ENCODE data around the gene SEMA5A.

SEMA5A gene

DNA sequence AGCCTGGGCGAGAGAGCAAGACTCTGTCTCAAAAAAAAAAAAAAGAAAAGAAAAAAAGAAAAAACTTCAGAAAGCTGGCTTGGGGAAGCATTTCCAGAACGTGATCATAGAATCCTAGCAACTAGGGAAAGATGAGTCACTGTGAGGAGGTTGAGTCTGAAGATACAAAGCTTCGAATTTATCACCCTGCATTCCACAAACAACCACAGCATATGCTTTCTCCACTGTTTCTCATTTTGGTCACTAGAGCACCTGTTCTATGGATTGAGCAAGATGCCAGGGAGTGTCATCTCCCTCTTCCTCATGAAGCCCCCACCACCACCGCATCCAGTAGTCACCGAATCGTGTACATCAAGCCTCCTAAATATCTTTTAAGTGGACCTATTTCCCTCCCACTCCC is 37.9 kb downstream of the SEMA5A start:
- no peak for DNase-seq

DNA sequence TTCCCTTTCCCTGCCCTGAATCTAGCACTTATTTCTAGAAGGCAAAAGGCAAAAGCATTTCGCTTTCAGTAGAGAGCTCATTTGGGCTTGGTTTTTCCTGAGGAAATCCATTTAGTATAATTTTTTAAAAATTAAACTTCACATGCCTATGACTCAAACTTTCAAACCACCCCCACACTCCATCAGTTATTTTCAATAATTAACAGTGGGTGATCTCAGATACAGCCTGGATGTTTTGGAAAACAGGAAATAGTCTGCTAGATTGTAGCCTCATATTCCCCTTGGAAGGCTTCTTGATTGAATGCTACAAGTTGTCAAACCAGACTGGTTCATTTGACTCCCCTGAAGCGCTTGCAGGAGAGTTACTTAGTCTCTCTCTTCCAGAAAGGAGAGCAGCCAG is 40.6 kb downstream of the SEMA5A start:
- DNase-seq, result no peak

DNA sequence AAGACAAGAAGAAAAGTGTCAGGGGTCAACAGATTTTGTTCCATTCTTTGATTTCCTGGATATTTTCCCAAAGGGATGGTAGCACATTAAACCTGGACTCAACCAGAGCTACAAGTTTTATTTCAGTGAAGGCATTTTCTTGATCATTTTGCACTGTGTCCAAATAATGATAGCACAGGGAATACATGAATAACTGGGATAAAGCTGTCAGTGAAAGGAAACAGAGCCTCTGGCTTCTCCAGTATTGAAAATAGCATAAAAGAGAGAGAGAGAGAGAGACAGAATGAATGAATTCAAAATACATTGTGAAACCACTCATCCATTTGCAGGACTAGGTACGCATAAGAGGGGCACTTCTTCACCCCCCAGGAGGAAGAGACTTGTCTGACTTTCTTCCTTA is 43.0 kb downstream of the SEMA5A start:
- no peak for DNase-seq

DNA sequence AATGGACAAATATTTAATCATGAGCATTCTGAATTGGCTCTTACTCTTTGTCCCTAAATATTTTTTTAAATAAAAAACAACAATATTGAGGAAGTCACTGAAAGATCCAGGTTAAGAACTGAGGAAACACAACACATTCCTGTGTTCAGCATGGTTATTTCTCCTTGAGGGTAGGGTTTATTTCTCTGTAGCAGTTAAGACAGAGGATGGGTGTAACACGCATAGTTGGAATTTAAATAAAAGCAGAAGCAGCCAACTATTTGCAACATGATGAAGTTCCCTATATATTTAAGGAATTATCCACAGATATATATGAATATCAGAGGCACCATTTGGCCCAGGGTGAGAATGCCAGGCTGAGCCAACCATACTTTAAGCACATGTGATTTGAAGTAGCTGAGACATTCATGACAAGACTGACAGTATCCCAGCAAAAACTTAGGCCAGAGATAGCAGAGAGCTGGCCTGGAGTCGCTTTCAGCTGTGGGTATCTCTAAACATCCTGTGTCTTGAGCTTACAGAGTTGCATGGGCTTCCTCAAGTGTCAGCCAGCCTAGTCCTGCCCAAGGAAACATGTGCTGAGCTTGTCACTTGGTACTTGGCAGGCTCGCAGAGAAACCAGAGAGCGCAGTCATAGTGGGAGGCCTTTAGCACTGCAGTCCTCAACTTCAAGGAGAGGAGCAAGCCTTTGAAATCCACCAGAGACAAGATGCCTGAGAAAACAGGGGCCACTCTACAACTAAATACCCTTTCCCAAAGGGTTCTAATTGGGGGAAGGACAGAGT is 43.6 kb downstream of the SEMA5A start:
- no peak for DNase-seq

DNA sequence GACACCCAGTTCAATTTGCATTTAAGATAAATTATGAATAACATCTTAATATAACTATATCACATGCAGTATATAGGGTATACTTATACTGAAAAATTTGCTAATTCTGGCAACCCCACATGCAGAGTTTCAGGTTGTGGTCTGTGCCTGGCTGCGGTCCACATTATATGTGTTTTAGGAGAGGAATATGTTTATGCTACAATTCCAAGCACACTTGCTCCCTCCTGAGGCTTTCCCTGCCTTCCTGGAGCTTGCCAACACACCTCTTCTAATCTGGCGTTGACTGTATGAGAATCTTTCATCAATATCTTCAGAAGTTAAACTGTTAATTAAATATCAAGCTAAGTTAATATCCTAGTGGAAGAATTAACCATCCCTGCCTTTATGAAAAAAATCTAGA is 45.2 kb downstream of the SEMA5A start:
- no peak for DNase-seq

DNA sequence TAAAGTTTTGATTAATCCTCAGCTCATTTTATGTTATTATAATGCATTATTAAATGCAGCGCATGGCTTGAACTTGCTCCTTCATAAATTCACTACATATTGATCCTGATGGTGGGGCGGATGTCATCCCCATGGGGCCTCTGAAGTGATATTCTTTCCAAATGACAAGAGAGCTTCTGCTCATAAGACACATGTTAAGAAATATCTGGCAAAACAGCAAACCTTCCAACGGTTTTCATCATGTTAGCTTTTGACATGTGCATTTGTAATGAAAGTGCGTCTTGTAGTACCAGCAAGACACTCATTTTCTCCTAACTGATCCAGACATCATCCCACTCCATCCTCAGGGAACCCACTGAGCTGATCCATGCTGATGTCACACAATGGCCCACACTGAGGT is 45.7 kb downstream of the SEMA5A start:
- DNase-seq, result no peak

DNA sequence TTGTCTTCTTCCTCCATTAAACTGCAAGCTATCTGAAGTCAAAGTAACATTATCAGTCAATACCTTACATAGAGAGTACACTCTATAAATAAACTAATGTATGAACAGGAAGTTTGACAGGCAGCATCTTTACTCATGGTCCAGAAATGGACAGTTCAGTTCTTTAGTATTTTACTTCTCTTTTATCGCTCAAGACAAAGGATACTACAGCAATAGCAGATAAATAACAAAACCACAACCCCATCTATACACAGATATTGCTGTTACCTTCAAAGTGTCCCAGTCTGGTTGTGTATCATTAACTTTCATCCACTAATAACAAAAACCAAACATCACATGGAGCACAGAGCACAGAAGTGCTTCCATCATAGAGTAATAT is 46.4 kb downstream of the SEMA5A start:
- DNase-seq, result no peak

DNA sequence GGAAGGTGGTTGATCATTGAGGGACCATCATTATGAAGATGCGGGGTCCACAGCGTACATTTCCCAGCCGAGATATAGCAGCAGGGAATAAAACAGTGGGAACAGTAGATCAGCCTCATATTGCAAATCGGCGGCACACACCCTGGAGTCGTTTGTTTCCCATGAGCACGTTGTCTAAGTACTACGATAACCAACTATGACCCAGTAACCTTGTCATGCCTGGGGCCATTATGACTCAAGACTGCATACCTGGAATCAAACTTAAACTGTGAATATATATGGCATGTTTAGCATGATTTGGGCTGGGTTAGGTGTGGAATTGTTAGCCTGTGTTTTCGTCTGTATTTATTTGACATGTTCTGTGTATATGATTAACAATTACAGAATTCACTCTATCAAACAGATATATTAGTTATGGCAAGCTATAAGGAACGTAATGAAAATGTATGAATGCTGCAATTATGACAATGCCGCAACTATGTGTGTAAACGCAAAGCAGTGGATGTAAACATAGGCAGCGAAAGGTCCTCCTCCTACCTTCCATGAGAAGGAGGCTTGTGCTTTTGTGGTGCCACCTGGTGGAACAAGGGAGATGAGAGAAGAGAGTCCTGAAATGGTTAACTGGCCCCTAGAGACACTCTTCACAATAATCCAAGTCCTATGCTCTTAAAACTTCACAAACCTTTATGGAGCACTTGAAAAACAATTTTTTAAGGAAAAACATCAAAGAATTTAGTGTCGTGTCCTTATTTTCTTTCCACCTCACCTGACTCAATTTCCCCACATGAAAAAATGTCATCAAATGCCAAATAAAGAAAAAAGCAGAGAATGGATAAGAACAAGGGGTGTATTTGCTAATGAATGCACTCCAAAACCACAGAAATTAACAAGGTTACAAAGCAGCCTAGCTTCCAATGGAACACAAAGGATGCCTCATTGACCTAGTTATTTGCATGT is 47.1 kb downstream of the SEMA5A start:
- no peak for DNase-seq

DNA sequence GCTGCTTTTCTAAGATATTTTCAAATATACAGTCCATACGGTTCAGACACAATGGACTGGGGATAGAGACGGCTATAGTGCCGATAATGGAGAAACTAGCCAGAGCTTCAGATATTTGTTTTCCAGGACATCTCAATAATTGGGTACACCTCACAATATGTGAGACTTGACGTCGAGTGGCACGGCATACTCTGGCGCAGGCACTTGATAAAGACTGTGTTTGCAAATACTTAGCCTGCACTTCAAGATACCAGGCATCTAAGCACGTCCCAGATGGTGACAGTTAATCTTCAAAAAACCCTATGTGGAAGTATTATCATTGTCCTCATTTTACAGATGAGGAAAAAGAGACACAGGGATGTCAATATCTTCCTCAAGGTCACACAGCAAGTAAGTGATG is 48.5 kb downstream of the SEMA5A start:
- no peak for DNase-seq

DNA sequence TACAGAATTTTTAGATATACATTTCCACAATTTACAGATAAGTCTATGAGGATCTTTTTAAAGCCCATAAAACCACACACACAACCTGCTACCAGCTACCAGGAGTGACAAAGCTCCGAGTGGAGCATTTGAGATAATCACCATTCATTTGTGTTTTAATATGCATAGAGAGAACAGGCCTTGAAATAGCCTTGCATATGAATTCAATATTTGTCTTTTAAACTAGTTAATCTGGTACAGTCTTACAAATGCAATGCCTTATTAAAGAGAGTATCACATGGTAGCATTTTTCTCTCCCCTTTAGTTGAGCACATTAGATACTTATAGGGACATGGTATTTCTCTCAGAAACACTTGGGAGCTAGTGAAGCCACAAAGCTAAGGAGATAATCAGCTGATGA is 49.1 kb downstream of the SEMA5A start:
- DNase-seq, result no peak

DNA sequence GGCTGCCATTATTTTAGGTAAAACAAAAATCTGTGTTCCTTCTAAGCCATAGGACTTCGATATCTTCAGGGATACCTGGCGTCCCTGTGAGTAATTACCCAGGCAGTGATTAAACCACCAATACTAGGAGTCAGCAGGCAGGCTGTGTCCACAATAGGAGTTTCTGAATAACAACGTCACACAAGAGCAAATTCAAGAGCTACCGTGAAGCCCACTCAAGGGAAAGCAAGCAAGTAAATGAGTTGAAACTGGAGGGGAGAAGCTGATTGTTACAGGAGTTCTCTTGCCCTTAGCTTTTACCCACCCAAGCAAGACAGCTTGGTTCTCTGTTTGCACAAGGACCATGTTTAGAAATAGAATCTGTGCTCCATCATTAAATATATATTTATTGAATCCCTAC is 50.8 kb downstream of the SEMA5A start:
- no peak for DNase-seq

DNA sequence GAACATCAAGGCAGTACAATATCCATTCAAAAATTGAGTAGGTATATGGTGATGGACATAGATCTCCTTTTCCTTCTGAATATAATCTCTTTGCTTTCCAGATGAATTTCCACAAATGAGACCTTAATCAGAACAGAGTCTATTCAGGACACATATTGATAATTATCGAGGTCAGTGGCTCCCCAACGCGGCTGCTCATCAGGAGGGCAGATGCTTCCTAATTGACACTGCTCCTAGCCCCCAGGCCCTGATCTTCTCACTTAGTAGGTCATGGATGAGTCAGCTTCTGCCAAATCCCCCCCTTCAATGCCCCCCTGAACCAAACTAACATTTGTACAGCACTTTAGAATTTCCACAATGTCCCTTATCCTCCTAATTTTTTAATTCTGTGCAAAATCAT is 51.6 kb downstream of the SEMA5A start:
- no peak for DNase-seq

DNA sequence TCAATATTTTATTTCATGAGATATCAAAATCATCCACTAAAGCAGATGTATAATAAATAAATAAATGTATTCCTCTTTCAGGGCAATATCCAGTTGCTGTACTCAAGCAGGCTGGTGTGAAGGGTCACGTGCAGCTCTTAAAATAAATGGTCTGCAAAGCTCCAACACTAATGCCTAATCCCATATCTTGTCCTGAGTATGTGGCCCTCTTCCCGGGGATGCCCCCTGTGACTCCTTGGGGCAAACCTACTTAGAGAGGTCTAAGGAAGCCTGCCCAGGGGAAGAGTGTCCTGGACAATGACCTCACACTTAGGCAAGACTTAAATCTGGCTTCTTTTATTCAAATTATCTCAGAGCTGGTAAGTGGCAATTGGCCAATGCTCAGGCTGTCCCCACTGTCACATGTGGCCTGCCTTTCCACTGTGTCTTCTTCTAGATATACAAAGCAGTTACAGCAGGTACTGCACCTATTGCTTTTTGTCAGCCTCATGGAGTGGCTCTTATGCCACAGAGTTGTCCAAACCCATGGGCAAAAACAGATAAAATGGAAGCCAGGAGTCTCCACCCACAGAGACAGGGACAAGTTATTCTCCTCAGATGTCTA is 55.3 kb downstream of the SEMA5A start:
- no peak for DNase-seq

DNA sequence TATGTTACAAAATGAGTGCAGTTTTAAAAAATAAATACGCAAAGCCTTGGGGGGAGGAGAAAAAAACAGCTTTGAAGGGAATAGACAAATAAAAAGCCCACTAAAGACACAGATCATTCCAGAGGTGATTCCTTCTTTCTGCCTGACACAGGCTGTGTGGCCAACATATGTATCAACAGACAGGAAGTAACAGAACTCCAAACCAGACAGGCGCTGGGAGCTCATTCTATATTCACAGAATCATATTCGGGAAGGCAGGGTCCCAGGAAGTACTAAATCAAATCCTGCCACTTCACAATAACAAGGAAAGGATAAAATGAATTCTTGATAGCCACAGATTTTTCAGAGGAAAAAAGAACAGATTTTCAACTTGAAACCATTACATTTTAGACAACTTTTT is 62.1 kb downstream of the SEMA5A start:
- no peak for DNase-seq

DNA sequence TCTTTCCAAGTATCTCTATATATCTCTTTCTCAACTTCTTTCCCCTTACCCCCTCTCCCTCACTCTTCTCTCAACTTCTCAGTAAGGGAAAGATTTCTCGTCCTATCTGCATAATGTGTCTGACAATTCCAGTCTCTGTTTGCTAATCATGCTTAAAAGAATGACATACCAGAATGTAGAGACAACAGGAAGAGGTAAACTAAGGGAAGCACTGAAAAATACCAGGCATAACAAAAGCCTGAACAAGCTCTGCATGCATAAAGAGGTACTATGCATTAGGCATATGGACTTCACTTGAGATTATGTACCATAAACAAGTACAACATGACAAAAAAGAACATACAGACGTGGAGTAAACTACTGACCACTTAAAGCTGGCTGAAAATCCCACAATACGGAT is 62.6 kb downstream of the SEMA5A start:
- no peak for DNase-seq

DNA sequence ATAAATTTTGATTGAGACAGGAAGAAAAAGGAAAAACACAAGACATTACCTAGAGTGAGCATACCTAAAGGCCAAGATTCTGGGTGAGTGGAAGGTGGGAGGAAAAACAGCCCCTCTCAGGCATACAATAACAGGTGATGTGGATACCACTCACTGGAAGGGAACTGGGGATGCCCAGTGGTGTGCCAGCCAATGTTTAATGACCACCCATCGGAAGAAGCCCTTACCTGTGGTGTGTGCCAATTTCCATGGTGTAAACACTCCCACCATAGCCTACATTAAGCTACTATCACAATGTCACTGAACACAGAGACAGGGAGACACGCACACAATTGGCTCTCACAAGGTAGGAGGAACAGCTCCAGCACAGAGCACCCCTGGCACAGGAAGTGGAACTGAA is 63.5 kb downstream of the SEMA5A start:
- DNase-seq, result no peak

DNA sequence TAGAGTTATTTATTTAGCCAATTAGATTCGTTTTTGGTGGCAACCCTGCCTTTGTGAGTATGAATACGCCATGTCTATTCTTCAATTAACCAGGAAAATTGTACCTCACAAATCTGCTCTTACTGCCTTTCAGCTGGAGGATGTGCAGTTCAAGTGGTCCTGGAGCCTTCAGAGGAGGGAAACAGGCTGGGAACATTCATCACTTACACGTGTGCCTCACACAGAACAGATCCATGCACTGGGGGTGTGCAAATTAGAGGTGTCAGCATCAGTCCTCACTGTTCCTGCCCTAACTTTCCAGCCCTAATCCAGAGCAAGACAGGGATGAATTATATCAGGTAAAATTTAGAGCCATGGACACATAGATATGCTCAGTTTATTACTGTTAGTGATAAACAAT is 65.4 kb downstream of the SEMA5A start:
- no peak for DNase-seq

DNA sequence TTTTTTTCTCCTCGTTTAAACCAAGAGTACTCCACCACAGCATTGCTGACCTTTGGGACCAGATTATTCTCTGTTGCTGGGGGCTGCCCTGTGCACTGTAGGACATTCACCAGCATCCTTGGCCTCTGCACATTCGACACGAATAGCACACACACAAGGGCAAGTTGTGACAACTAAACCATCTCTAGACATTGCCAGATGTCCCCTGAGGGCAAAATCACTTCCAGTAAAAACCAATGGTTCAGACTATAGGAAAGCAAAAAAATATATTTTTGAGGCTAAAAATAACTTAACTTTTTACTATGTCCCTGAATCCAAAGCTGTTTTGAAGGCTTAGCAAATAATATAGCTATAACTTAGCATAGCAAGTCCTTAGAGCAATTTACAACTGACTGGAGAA is 65.9 kb downstream of the SEMA5A start:
- no peak for DNase-seq

DNA sequence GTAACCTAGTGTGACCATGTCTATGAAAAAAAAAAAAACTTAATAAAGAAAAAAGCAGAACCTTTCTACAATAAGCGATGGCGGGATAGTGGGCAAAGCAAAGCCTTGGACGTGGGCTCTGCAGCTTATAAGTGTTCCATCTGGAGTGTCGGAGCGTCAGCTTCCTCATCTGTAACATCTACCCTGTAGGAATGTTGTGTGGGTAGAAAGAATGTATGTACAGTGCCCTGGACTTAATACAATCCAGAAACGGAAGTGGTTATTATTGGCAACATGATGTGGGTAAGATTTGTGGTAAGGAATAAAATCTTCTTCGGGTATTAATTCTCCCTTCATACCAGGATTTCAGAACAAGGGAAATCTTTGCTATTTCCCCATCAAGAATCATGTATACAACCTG is 66.5 kb downstream of the SEMA5A start:
- no peak for DNase-seq

DNA sequence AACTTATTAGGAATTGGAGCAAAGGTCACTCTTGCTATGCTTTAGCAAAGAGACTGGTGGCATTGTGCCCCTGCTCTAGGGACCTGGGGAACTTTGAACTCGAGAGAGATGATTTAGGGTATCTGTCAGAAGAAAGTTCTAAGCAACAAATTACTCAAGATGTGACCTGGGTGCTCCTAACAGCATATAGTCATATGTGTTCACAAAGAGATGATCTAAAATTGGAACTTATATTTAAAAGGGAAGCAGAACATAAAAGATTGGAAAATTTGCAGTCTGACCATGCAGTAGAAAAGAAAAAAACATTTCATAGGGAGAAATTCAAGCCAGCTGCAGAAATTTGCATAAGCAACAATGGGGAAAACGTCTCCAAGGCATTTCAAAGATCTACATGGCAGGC is 68.3 kb downstream of the SEMA5A start:
- DNase-seq, result no peak

DNA sequence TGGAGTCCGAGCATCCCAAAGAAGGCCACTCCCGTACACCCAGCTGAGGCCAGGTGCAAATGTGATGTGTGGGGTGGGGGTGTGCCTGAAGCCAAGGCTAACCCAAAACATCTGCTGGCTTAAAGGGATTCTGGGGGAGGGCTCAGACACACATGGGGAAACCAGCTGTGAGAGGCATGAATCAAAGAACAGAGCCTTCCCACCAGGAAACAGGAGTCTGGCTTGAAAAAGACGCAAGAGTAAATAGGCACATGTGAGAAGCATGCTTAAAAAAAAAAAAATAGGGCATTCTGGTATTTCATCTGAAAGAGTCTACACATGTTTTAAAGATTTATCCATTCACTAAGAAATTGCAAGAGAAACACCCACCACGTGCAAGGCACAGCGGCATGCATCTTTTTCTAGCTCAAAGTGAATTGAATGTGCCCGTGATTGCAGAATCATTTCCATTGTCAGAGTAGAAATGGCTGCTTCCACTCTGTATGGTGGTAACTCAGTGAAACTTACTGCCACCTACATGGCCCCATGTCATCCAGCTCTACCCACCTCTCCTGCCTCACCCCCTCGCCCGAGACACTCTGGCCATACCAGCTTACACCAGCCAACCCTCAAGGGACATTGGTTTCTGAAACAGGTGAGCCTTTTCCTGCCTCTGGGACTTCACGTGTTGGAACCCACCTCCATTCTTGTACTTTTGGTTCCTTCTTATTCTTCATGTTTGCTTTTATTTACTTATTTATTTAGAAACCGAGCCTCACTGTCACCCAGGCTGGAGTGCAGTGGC is 71.5 kb downstream of the SEMA5A start:
- no peak for DNase-seq

DNA sequence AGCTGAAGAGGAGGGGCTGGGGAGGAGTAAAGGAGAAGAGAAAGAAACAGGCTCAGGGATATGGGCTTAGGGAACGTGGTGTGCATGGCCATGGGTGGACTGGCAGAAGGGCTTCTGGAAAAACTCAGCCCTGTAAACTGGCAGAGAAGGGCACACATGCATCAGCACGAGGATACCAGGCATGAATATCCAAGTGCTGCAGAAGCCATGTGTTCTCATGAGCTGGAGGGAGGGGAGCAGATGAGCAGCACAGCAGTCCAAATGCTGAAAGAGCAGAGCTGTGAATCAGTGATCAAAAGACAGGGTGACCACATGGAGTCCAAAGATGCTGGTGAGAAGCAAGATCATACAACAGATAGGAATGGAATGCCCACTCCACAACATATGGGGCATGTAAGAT is 72.3 kb downstream of the SEMA5A start:
- DNase-seq, result no peak

DNA sequence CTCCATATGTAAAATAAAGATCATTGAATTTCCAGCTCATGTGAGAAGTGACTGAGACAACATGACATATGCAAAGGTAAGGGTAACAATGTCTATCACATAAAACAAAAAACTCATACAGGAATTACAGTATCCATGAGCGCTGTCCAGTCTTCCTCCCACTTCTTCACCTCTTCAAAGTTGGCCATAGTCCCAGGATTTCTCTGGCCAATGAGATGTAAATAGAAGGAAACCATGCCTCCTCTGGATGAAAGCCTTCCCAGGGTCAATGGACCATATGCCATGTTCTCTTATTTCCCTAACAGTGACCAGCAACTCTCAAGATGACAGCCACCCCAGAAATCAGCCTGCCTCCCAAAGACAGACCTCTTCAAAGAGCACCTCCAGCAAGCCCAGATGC is 75.5 kb downstream of the SEMA5A start:
- no peak for DNase-seq
